Renal cortical epithelial cell (primary cell): ENCODE results near the gene SPHK2. TPM values are rescaled to one million over a fixed set of nuclear protein-coding genes. Genes with fewer than 3 reads are reported as not detected.
A peak's percentile ranks its signal among the peaks of the same experiment; 100 is the strongest.
"Not testable (repeated sequence)": the region's sequence is repeated elsewhere in the genome, so short reads cannot be mapped to it uniquely, and the experiment has no call there.

Experiments
- DNase-seq: peaks from one replicate; pipeline ENCODE4 v3.0.0-alpha.2; 2011; ENCODE audit warnings: low read depth
- total RNA-seq: library from RNA; depleted of rRNA; stranded (reverse); fragments of >200 nt; gene quantifications from 2 replicates; pipeline ENCODE4 v1.2.3, GENCODE V29; 2014

SPHK2 gene
- total RNA-seq, 1 donor from 2014 or later, result 9.1 TPM

DNA sequence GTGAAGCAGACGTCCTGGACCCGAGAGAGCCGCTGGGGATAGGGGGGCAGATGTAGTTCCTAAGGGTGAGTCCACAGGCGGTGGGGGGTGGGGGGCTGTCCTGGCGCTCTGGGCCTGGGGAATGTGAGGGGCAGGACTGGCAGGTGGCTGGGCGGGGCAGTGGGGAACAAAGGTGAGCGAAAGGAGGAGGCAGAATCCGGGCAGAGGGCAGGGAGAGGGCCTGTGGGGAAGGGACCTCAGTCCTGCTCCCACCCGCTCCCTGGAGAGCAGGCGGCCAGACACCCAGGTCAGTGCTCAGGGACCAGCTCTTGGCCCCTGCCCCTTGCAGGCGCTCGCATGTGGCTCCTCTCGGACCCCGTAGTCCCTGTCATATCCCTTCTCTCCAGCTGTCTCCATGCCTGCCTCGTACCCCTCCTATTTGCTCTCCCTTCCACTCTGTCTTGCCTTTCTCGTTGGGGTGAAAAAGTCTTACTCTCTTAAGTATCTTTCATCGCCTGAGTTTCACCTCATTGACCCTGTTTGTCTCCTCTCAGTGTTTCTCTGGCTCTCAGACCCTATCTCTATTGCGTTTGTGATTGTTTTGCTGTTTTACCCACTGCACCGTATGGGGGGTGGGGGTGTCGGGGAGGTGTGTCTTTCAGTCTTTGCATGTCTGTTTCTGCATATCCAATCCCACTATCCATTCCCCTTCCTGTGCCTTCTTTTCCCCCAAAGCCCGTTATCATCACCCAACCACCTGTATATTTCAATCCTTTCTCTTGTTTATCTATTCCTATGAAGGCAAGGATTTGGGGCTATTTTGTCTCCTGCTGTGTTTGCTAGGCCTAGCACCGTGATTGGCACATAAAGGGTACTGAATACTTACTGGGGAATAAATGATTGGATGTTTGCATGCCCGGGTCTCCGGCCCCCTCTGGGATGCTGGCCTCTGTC lies 5.8 kb downstream of the SPHK2 start:
- no peak for DNase-seq

DNA sequence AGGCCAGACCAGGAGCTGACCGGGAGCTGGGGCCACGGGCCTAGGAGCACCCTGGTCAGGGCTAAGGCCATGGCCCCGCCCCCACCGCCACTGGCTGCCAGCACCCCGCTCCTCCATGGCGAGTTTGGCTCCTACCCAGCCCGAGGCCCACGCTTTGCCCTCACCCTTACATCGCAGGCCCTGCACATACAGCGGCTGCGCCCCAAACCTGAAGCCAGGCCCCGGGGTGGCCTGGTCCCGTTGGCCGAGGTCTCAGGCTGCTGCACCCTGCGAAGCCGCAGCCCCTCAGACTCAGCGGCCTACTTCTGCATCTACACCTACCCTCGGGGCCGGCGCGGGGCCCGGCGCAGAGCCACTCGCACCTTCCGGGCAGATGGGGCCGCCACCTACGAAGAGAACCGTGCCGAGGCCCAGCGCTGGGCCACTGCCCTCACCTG lies 6.6 kb downstream of the SPHK2 start:
- no peak for DNase-seq

DNA sequence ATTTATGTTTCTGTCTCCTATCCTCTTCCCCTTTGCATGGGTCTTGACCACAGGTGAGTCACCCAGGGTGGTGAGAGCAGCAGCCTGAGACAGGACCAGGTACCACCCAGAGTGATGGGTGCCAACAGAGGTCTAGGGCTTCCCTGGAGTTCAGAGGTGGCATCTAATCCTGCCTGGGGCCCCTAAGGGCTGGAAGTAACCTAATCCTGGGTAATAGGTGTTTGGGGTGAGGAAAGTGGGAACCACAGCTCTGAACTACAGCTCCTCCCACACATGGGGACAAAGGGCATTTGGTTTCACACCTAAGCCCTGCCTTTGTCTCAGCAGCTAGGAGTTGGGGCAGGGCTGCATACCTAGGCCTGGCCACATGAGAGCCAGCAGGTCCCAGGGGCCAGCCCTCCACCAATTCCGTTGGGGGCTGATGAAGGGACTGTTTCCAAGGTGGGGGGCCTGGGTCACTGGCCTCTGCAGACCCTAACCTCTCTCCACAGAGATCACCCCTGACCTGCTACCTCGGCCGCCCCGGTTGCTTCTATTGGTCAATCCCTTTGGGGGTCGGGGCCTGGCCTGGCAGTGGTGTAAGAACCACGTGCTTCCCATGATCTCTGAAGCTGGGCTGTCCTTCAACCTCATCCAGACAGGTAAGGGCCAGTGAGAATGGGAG lies 8.0 kb downstream of the SPHK2 start:
- DNase-seq, result peak; percentile 74

DNA sequence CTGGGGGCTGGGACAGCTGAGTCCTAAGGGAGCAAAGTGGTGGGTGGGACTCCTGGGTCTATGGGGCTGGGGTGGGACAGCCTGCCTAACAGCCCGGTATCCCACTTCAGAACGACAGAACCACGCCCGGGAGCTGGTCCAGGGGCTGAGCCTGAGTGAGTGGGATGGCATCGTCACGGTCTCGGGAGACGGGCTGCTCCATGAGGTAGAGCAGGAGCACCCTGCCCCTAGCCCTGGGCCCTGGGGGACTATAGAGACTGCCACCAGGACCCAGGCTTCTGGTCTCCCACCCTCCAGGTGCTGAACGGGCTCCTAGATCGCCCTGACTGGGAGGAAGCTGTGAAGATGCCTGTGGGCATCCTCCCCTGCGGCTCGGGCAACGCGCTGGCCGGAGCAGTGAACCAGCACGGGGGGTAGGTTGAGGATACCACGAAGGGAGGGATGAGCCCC lies 8.6 kb downstream of the SPHK2 start:
- DNase-seq, result no peak

DNA sequence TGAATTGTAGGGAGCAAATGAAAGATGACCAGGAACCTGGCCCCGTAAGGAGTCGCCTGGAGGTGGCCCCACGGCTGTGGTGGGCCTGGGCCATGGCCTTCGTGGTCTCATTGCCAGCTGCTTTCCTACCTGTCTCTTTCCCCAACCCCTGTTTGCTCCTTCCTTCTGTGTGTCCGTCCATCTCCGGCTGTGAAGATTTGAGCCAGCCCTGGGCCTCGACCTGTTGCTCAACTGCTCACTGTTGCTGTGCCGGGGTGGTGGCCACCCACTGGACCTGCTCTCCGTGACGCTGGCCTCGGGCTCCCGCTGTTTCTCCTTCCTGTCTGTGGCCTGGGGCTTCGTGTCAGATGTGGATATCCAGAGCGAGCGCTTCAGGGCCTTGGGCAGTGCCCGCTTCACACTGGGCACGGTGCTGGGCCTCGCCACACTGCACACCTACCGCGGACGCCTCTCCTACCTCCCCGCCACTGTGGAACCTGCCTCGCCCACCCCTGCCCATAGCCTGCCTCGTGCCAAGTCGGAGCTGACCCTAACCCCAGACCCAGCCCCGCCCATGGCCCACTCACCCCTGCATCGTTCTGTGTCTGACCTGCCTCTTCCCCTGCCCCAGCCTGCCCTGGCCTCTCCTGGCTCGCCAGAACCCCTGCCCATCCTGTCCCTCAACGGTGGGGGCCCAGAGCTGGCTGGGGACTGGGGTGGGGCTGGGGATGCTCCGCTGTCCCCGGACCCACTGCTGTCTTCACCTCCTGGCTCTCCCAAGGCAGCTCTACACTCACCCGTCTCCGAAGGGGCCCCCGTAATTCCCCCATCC lies 9.4 kb downstream of the SPHK2 start:
- DNase-seq, result no peak

DNA sequence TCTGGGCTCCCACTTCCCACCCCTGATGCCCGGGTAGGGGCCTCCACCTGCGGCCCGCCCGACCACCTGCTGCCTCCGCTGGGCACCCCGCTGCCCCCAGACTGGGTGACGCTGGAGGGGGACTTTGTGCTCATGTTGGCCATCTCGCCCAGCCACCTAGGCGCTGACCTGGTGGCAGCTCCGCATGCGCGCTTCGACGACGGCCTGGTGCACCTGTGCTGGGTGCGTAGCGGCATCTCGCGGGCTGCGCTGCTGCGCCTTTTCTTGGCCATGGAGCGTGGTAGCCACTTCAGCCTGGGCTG lies 9.9 kb downstream of the SPHK2 start:
- DNase-seq, result no peak

DNA sequence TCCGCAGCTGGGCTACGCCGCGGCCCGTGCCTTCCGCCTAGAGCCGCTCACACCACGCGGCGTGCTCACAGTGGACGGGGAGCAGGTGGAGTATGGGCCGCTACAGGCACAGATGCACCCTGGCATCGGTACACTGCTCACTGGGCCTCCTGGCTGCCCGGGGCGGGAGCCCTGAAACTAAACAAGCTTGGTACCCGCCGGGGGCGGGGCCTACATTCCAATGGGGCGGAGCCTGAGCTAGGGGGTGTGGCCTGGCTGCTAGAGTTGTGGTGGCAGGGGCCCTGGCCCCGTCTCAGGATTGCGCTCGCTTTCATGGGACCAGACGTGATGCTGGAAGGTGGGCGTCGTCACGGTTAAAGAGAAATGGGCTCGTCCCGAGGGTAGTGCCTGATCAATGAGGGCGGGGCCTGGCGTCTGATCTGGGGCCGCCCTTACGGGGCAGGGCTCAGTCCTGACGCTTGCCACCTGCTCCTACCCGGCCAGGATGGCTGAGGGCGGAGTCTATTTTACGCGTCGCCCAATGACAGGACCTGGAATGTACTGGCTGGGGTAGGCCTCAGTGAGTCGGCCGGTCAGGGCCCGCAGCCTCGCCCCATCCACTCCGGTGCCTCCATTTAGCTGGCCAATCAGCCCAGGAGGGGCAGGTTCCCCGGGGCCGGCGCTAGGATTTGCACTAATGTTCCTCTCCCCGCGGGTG lies 10.4 kb downstream of the SPHK2 start:
- peak; percentile 55 for DNase-seq

DNA sequence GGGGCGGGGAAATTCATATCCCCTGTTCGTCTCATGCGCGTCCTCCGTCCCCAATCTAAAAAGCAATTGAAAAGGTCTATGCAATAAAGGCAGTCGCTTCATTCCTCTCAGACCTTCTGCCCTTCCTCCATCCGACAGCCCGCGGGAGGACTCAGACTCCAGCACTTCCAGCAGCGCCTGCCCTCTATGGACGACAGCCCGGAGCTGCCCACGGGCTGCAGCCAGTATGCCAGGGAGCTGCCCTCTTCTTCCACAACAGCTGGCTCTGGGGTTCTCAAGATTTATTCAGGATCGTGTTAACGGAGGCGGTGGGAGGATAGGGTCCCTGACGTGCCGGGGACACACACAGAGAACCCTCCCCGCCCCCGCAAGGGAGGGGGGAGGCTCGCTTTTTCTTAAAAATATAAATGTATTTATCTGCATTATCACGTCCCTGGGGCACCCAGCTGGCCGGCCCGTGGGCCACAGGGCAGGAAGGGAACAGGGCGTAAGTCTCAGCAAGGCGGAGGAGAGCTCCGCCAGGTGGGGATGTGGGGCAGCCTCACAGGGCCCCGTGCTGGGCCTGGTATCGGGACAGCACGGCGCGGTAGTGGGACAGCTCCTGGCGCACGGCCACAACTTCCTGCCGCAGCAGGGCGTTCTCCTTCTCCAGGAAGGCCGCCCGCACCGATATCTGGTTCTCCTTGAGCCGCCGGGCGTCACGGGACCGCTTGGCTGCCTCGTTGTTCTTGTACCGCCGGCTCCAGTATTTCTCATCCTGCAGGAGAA lies 11.2 kb downstream of the SPHK2 start:
- no peak for DNase-seq

DNA sequence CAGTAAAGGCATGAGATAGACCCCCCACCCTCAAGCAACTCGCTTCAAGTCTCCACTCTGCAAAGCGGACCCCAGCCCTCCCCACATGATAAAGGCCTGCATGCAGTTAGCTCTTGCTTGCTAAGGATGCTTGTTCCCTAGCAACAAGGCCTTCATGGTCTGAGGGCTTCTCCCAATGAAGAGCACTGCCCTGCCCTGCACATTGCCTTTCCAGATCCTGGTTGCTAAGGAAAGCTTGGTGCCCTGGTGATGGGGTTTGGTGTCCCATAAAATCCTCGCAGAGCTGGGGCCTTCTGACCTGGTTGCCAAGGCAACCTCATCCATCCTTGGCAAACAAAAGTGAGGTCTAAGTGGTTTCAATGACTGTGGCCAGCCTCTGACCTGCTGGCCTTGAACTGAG lies 11.9 kb downstream of the SPHK2 start:
- peak; percentile 51 for DNase-seq

DNA sequence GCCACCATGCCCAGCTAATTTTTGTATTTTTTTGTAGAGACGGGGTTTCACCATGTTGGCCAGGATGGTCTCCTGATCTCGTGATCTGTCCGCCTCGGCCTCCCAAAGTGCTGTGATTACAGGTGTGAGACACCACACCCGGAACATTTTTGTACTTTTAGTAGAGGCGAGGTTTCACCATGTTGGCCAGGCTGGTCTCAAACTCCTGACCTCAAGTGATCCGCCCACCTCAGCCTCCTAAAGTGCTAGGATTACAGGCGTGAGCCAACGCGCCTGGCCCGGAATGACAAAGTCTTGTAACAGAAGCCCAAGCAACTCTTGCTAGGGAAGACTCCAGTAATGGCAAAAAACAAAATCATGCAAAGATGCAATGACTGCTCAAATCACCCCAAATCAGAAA lies 13.0 kb downstream of the SPHK2 start:
- not testable (repeated sequence) for DNase-seq

DNA sequence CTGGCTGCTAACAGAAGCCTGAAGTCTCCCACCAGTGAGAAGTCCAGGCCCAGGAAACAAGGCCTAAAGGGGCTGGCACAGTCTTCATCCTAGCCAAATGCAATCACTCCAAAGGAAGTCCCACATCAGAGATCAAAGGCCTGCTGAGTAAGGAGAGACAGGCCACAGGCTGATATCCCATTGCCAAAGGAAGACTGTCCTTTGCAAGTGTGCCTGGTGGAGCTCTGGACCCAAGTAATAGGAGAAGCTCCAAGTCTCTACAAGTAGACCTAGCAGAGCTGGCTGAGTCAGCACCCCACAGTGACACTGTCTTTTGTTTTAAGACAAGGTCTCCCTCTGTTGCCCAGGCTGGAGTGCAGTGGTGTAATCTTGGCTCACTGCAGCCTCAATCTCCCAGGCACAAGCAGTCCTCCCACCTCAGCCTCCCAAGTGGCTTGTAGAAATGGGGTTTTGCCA lies 13.4 kb downstream of the SPHK2 start:
- peak; percentile 73 for DNase-seq

DNA sequence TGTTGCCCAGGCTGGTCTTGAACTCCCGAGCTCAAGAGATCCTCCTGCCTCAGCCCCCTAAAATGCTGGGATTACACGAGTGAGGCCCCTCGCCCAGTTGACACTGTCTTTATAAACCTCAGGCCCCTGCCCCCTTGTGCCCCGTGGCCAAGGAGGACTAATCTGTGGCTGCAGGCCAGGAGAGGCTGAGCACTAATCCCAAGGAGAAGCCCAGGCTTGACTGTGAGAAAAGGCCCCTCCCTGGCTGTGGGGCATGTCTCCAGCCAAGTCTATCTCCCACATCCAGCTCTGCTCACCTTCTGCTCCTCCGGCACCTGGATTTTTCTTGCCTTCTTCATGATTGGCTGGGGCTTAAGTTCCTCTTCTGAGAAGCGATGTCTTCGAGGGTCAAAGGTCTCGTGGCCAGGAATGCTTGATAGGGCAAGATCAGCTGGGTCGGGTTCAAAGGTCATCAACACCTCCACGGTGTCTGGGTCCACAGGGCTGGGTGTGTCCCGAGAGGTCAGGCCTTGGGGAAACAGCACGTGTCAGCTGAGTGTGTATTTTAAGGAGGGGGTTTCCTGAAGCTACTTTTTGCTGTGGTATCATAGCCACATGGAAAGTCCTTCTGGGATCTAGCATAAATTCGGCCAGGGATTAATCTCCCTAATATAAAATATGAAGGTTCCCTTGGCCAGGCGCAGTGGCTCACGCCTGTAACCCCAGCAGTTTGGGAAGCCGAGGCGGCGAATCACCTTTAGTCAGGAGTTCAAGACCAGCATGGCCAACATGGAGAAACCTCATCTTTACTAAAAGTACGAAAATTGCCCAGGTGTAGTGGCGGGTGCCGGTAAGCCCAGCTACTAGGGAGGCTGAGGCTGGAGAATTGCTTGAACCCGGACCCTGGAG lies 14.1 kb downstream of the SPHK2 start:
- no peak for DNase-seq

DNA sequence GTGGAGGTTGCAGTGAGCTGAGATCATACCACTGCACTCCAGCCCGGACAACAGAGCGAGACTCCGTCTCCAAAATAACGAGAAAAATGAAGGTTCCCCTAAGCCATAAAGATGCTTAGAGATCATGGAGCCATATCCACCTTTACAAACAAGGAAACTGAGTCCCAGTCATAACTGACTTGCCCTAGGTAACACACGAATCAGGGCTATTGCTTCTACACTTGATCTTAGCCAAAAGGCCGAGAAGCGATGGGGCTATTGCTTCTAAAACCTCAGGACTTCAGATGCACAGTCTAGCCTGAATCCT lies 14.7 kb downstream of the SPHK2 start:
- no peak for DNase-seq

DNA sequence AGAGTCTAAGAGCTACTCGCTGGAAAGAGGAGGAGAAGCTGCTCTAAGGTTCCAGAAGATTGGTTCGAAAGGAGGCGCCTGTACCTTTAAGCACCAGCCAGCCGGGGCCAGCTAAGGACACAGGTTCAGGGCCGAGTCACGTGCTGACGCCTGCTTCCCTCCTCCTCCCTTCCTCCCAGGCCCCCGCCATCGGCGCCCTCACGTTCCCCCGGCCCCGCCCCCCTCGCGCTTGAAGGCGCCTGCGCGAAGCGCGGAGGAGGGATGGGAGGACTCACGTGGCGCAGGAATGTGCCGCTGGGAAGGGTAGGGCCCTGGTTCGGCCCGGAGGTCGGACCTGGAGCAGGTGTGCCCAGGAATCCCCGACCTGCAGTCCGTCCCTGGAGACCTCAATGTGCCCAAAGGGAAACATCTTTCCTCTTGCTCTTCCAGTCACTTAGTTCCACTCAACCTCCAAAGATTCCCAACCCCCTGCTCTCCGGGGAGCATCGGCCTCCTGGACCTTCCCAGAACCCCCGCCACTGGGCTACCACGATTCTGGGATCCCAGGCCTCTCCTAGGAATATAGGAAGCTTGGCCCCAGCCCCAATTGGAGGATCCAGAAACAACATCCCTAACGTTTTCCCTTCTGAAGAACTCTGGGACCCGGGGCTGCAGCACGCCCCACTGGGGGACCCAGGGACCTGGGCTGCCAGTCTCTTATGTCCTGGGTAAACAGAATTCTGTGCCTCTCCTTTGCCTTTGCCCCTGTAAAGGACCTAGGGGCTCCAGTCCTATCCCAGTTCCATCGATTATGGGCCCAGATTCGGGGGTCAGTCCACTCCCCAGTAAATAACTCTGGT lies 15.3 kb downstream of the SPHK2 start:
- peak; percentile 92 for DNase-seq

DNA sequence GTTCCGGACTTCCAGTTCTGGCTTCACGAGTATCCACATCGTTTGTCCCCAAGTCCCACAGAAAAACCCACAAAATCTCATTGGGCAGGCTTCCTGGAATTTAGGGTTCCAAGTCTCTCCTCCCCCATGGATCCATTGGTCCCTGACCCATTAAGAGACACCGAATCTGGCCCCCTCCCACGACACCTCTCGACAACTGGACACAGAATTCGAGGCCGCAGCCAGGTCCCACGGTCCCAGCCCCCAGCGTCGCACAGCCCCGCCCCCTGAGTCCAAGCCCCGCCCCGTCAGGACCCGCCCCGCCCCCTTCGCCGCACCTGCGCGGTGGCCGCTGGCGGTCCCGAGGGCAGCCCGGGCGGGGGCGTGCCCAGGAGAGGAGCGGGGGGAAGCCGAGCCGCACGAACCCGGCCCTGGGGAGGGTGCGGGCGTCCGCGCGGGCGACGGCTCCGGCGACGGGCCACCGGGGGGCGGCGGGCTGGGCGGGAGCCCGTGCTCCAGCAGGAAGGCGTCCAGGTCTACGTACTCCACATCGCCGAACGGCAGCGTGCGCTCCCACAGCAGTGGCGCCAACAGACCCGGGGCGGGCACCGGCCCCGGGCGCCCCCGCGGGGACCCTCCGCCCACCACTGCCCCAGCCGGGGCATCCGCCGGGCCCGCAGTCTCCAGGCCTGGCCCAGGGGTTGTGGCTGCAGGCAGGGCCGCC lies 16.1 kb downstream of the SPHK2 start:
- DNase-seq, result no peak

DNA sequence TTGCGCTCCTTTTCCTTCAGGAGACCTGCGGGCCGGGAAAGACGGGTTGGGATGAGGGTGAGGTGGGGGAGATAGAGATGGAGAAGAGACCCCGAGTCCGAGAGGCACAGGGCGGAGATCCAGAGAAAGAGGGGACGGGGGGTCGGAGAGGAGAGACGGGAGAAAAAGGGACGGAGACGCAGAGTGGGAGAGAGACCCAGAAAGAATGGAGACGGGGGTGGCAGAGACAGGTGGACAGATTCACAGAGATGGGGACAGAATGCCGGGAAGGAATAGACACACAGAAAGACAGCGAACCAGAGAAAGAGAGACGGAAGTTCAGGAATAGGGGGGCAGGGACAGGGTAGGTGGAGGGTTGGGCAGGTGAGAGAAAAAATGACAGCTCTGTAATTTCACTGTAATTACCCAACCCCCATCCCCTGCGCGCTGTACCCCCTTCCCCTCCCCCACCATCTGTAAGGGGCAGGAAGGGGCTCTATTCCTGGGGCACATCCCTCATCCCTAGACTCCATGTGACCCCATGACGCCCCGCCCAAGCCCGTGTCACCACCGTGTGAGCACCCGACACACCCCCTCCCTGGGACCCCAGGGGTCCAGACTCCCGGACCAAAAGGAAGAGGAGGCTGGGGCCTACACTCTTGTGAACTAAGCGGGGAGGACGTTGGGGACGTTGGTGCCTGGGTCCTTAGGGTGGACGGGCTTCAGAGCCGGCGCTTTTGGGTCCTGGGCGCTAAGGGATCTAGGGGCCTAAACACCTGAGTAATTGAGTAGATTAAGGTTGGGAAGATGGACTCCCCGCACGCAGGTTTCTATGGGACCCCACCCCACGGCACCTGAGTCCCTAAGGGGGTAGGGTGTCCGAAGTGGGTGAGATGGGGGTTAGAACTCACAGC lies 16.9 kb downstream of the SPHK2 start:
- DNase-seq, result no peak

DNA sequence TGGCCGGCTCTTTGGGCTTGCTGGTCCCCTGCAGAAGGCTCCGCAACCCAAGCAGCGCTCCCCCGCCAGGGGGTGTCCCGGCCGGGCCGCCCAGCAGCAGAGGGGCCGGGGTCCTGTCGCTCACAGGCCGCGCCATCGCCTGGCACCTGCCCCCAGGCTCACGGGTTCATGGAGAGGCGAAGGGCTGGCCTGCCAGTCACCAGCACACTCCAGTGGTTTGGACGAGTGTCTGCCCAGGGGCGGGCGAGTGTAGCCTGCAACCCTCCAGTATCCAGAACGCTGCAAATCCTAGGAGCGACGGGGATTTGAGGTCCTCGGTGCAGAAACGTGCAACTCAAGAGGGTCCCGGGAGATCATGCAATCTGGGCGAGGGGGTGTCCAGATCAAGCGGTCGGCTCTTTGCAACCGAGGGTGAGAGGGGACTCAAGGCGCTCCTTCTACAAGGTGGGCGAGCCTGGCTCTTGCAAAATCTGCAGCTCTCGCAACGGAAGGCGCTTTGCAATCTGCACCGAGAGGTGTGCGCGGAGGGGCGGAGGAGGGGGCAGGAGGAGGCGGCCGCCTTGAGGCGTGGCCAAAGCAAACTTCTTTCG lies 17.6 kb downstream of the SPHK2 start, which contains the start of gene DBP:
Gene DBP, minus strand, starts transcription at position 521 of the 590 bp plus-strand sequence. Its CDS starts 385 bp downstream, at position 136.
- peak; percentile 38 for DNase-seq
